SK-N-SH treated with all-trans-retinoic acid at 6 μM for 48 hours (cell line): Measurements from ENCODE around the gene KISS1.

ENCODE experiments used
- ATAC-seq: fragments of 200-7000 bp; cut with Tn5 transposase; 3 replicates; pipeline ENCODE4 v1.9.1; 2020; ENCODE audit warnings: mild to moderate bottlenecking, moderate library complexity
- ARNTL ChIP-seq: fragments of 450-650 bp; formaldehyde crosslinking; IDR thresholded peaks from 2 replicates; pipeline ENCODE4 v1.5.0; 2020; ENCODE audit warnings: low read depth, mild to moderate bottlenecking, moderate library complexity, borderline replicate concordance
- CREB5 ChIP-seq: fragments of 250-450 bp; sonication (Bioruptor Pico); IDR thresholded peaks from 2 replicates; pipeline ENCODE4 v1.5.1; 2020; ENCODE audit warnings: low read depth, mild to moderate bottlenecking, moderate library complexity
- CSDC2 ChIP-seq: fragments of 250-450 bp; sonication (Bioruptor Pico); IDR thresholded peaks from 2 replicates; pipeline ENCODE4 v1.5.0; 2020; ENCODE audit warnings: mild to moderate bottlenecking, moderate library complexity
- CSRNP3 ChIP-seq: fragments of 250-450 bp; sonication (Bioruptor Pico); IDR thresholded peaks from 2 replicates; pipeline ENCODE4 v1.5.1; 2021; ENCODE audit warnings: mild to moderate bottlenecking, moderate library complexity
- GLIS3 ChIP-seq: fragments of 250-450 bp; sonication (Bioruptor Pico); IDR thresholded peaks from 2 replicates; pipeline ENCODE4 v1.5.0; 2020; ENCODE audit warnings: mild to moderate bottlenecking, moderate library complexity
- ISL1 ChIP-seq: fragments of 250-450 bp; sonication (Bioruptor Pico); IDR thresholded peaks from 2 replicates; pipeline ENCODE4 v2.1.2; 2022; ENCODE audit warnings: mild to moderate bottlenecking, moderate library complexity
- OSR1 ChIP-seq: fragments of 250-450 bp; sonication (Bioruptor Pico); IDR thresholded peaks from 2 replicates; pipeline ENCODE4 v1.8.0; 2022; ENCODE audit warnings: moderate library complexity, mild to moderate bottlenecking, inconsistent platforms
- PATZ1 ChIP-seq: fragments of 250-450 bp; sonication (Bioruptor Pico); IDR thresholded peaks from 2 replicates; pipeline ENCODE4 v1.8.0; 2020; ENCODE audit warnings: mild to moderate bottlenecking, moderate library complexity, borderline replicate concordance
- PPARA ChIP-seq: fragments of 250-450 bp; sonication (Bioruptor Pico); IDR thresholded peaks from 2 replicates; pipeline ENCODE4 v1.5.0; 2020; ENCODE audit warnings: mild to moderate bottlenecking, borderline replicate concordance
- RARB ChIP-seq: fragments of 250-450 bp; sonication (Bioruptor Pico); IDR thresholded peaks from 2 replicates; pipeline ENCODE4 v1.8.0; 2021; ENCODE audit warnings: mild to moderate bottlenecking, moderate library complexity
- SNAI2 ChIP-seq: fragments of 250-450 bp; sonication (Bioruptor Pico); IDR thresholded peaks from 2 replicates; pipeline ENCODE4 v1.5.0; 2020; ENCODE audit warnings: mild to moderate bottlenecking, moderate library complexity
- TCF4 ChIP-seq: fragments of 250-450 bp; sonication (Bioruptor Pico); IDR thresholded peaks from 2 replicates; pipeline ENCODE4 v1.8.0; 2021; ENCODE audit warnings: mild to moderate bottlenecking, moderate library complexity, borderline replicate concordance
- TSHZ2 ChIP-seq: fragments of 250-450 bp; sonication (Bioruptor Pico); IDR thresholded peaks from 2 replicates; pipeline ENCODE4 v1.5.0; 2020; ENCODE audit warnings: mild to moderate bottlenecking, moderate library complexity
- ZC3H10 ChIP-seq: fragments of 250-450 bp; sonication (Bioruptor Pico); IDR thresholded peaks from 2 replicates; pipeline ENCODE4 v1.5.1; 2021; ENCODE audit warnings: mild to moderate bottlenecking, moderate library complexity
- ZFP3 ChIP-seq: fragments of 250-450 bp; sonication (Bioruptor Pico); IDR thresholded peaks from 2 replicates; pipeline ENCODE4 v1.5.0; 2020; ENCODE audit warnings: mild to moderate bottlenecking, moderate library complexity
- ZNF565 ChIP-seq: fragments of 450-650 bp; formaldehyde crosslinking; conservative IDR thresholded peaks from 2 replicates; pipeline ENCODE4 v1.5.0; 2020; ENCODE audit warnings: low read depth, mild to moderate bottlenecking, moderate library complexity

Gene KISS1

GRCh38 chr1:204232526-204232925 is 36.2 kb upstream of the KISS1 start:
- TF ChIP-seq ARNTL (CRISPR knock-in tag) = no peak
- no peak for TF ChIP-seq TCF4 (CRISPR knock-in tag)
- TF ChIP-seq ISL1 = no peak
- TF ChIP-seq ZC3H10 (CRISPR knock-in tag) = no peak
- no peak for TF ChIP-seq ZFP3 (CRISPR knock-in tag)
- TF ChIP-seq OSR1 = no peak
- TF ChIP-seq TSHZ2 (CRISPR knock-in tag) = no peak
- no peak for TF ChIP-seq GLIS3 (CRISPR knock-in tag)
- TF ChIP-seq CREB5 (CRISPR knock-in tag) = no peak
- TF ChIP-seq PPARA (CRISPR knock-in tag) = no peak
- no peak for TF ChIP-seq SNAI2 (CRISPR knock-in tag)
- no peak for TF ChIP-seq PATZ1 (CRISPR knock-in tag)
- TF ChIP-seq RARB (CRISPR knock-in tag) = no peak
- no peak for TF ChIP-seq CSRNP3 (CRISPR knock-in tag)
- TF ChIP-seq, all 23 proteins: peak for 0
- ATAC-seq = peak; percentile 71

- ATAC-seq = no peak
- no peak for TF ChIP-seq GLIS3 (CRISPR knock-in tag)
- TF ChIP-seq PATZ1 (CRISPR knock-in tag) = no peak
Measured at GRCh38 chr1:204230211-204230610, 33.9 kb upstream of the KISS1 start.

GRCh38 chr1:204228896-204229295 is 32.6 kb upstream of the KISS1 start:
- no peak for TF ChIP-seq ARNTL (CRISPR knock-in tag)
- no peak for TF ChIP-seq CSDC2 (CRISPR knock-in tag)
- no peak for TF ChIP-seq ZNF565 (CRISPR knock-in tag)
- TF ChIP-seq SNAI2 (CRISPR knock-in tag) = no peak
- TF ChIP-seq CSRNP3 (CRISPR knock-in tag) = no peak
- no peak for ATAC-seq
